ENCODE data around the gene CD82. TPM values are rescaled to one million over a fixed set of nuclear protein-coding genes. Genes with fewer than 3 reads are reported as not detected.

CD82 gene
- total RNA-seq, 4 donors from 2014 or later = 77.6 to 155 (median 118) TPM

DNA sequence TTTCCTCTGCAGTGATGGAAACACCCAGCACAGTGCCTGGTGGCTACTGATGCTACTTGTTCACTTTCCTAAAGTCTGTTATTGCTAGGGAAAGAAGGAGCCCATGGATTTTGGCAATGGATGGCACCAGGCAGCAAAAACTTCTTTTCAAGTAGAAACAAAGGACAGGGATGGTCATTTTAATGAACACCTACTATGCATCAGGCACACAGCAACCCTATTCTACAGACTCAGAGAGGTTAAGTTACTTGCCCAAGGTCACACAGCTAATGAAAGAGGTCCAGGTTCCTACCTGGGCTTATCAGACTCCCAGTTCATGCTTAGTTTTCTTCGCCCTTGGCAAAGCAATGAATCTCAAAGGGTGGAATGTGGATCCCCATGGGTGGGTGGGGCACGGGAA is 36.9 kb upstream of the CD82 start:
- Histone ChIP-seq H3K27ac (no peak overlapping the region), H3K27me3 (no peaks in the 10 kb centered on the region), H3K4me3 (no peak overlapping the region), H3K4me1 (no peaks in the 10 kb centered on the region), H3K9me3 (no peaks in the 10 kb centered on the region), H3K36me3 (no peaks in the 10 kb centered on the region)
- WGBS = 94% methylated on average over 2 of the region's 2 CpGs
- TF ChIP-seq EP300 (IDR thresholded peaks at IDR 0.05) (no peak), POLR2A (IDR thresholded peaks at IDR 0.05) (no peak), POLR2AphosphoS5 (IDR thresholded peaks at IDR 0.05) (no peak)
- TF ChIP-seq, protein P1, sequence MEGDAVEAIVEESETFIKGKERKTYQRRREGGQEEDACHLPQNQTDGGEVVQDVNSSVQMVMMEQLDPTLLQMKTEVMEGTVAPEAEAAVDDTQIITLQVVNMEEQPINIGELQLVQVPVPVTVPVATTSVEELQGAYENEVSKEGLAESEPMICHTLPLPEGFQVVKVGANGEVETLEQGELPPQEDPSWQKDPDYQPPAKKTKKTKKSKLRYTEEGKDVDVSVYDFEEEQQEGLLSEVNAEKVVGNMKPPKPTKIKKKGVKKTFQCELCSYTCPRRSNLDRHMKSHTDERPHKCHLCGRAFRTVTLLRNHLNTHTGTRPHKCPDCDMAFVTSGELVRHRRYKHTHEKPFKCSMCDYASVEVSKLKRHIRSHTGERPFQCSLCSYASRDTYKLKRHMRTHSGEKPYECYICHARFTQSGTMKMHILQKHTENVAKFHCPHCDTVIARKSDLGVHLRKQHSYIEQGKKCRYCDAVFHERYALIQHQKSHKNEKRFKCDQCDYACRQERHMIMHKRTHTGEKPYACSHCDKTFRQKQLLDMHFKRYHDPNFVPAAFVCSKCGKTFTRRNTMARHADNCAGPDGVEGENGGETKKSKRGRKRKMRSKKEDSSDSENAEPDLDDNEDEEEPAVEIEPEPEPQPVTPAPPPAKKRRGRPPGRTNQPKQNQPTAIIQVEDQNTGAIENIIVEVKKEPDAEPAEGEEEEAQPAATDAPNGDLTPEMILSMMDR (IDR thresholded peaks at IDR 0.05) = no peak
- no peak for DNase-seq (ENCODE audit: low spot score in 2 of 2)

DNA sequence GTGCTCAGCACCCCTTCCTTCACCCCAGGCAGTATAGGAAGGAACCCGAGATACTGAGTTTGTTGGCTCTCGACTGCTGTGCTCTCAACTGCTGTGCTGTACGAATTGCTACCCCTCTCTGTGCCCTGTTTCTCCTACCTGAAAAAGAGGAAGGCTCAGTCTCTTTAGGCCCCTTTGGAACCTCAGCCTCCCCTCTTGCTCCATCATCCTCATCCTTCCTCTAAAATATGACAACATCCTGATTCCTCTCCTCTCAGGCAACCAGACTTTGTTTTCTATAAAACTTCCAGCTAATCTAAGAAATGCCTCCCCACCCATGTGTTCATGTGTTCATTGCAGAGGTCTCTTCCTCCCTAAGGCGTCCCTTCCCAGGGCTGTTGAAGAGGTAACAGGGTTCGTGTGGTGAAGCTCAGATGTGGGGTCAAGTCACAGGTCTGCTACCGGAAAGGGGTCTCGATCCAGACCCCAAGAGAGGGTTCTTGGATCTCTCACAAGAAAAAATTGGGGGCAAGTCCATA is 35.5 kb upstream of the CD82 start:
- TF ChIP-seq EP300 (IDR thresholded peaks at IDR 0.05) = no peak
- TF ChIP-seq POLR2AphosphoS5 (IDR thresholded peaks at IDR 0.05) = no peak
- no peak for TF ChIP-seq POLR2A (IDR thresholded peaks at IDR 0.05)
- TF ChIP-seq, protein P1 (IDR thresholded peaks at IDR 0.05) = no peak
- Histone ChIP-seq H3K4me1 (no peaks in the 10 kb centered on the region), H3K36me3 (no peaks in the 10 kb centered on the region), H3K4me3 (no peak overlapping the region), H3K9me3 (no peaks in the 10 kb centered on the region), H3K27me3 (no peaks in the 10 kb centered on the region), H3K27ac (no peak overlapping the region)
- no peak for DNase-seq (ENCODE audit: low spot score in 2 of 2)
- WGBS = 96% methylated on average over 7 of the region's 7 CpGs

DNA sequence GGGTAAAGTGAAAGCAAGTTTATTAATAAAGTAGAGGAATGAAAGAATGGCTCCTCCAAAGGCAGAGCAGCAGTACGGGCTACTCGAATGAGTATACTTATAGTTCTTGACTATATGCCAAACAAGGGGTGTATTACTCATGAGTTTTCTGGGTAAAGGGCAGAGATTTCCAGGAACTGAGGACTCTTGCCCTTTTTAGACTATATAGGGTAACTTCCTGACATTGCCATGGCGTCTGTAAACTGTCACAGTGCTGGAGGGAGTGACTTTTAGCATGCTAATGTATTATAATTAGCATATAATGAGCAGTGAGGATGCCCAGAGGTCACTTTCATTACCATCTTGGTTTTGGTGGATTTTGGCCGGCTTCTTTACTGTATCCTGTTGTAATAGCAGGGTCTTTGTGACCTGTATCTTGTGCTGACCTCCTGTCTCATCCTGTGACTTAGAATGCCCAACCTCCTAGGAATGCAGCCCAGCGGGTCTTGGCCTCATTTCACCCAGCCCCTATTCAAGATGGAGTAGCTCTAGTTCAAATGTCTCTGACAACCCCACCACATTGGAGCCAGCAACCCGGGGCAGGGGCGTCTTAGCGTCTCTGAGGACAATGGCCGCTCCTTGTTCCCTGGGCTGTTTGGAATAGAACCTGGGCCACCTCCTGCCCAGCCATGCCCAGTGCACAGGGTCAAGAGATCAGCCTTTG is 34.9 kb upstream of the CD82 start:
- Histone ChIP-seq H3K4me3 (no peak overlapping the region), H3K36me3 (no peaks in the 10 kb centered on the region), H3K27ac (no peak overlapping the region), H3K4me1 (no peaks in the 10 kb centered on the region), H3K27me3 (no peaks in the 10 kb centered on the region), H3K9me3 (no peaks in the 10 kb centered on the region)
- DNase-seq (ENCODE audit: low spot score in 2 of 2) = no peak
- WGBS = 56% methylated on average over 8 of the region's 9 CpGs
- TF ChIP-seq POLR2AphosphoS5 (IDR thresholded peaks at IDR 0.05) (no peak), EP300 (IDR thresholded peaks at IDR 0.05) (no peak), POLR2A (IDR thresholded peaks at IDR 0.05) (no peak)
- TF ChIP-seq, protein P1 (IDR thresholded peaks at IDR 0.05) = no peak

DNA sequence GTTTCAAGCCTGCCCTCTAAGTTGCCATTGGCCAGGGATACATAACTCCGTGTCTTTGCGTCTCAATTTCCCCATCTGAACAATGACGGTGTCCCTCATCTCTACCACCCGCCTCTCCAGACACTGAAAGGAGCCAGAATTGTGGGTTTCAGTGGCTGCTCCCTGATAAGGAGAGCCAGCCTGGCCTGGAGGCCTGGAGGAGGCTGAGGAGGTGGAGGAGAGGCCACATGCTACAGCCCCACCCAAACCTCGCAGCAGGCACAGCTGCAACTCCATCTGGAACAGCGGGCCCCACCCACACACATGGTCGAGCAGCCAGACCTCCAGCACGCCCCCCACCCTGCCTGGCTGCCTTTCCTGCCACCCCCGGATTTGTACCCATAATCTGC is 34.4 kb upstream of the CD82 start:
- no peaks in the 10 kb centered on the region for H3K4me1 ChIP-seq
- H3K4me3 ChIP-seq = no peak overlapping the region
- H3K27me3 ChIP-seq = no peaks in the 10 kb centered on the region
- WGBS = 48% methylated on average over 8 of the region's 9 CpGs
- TF ChIP-seq, protein P1 (IDR thresholded peaks at IDR 0.05) = no peak
- TF ChIP-seq EP300 (IDR thresholded peaks at IDR 0.05) (no peak), POLR2A (IDR thresholded peaks at IDR 0.05) (no peak), POLR2AphosphoS5 (IDR thresholded peaks at IDR 0.05) (no peak)
- H3K36me3 ChIP-seq = no peaks in the 10 kb centered on the region
- no peaks in the 10 kb centered on the region for H3K9me3 ChIP-seq
- H3K27ac ChIP-seq = no peak overlapping the region
- no peak for DNase-seq (ENCODE audit: low spot score in 2 of 2)

DNA sequence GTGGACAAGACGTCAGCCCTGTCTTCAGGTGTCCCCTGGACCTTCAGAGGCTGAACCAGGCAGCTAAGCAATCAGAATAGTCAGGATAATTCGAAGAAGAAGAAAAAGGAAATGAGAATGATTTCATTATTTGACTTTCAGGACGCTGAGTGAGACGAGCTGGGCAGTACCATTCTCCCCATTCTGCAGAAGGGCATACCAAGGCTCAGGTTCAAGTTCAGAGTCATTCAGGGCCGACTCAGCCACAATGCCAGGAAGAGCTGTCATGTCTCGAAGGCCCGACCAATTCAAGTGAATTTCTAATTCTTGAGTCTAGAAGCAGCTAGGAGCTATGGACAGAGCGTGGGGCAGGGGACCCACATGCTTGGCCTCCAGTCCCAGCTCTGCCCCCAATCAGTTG is 33.8 kb upstream of the CD82 start:
- H3K36me3 ChIP-seq = no peaks in the 10 kb centered on the region
- no peak overlapping the region for H3K4me3 ChIP-seq
- TF ChIP-seq EP300 (IDR thresholded peaks at IDR 0.05) = no peak
- TF ChIP-seq, protein P1 (IDR thresholded peaks at IDR 0.05) = no peak
- TF ChIP-seq POLR2A (IDR thresholded peaks at IDR 0.05) = no peak
- TF ChIP-seq POLR2AphosphoS5 (IDR thresholded peaks at IDR 0.05) = no peak
- 82% methylated on average over 8 of the region's 8 CpGs for WGBS
- H3K4me1 ChIP-seq = no peaks in the 10 kb centered on the region
- no peak overlapping the region for H3K27ac ChIP-seq
- no peak for DNase-seq (ENCODE audit: low spot score in 2 of 2)
- no peaks in the 10 kb centered on the region for H3K27me3 ChIP-seq
- no peaks in the 10 kb centered on the region for H3K9me3 ChIP-seq
